Umbilical cord (tissue), 2 donors: ENCODE measurements around the gene GNGT1. TPM values are rescaled to one million over a fixed set of nuclear protein-coding genes. Genes with fewer than 3 reads are reported as not detected.
"Not testable (repeated sequence)": the region's sequence is repeated elsewhere in the genome, so short reads cannot be mapped to it uniquely, and the experiment has no call there.

ENCODE experiments used
- DNase-seq: peaks from one replicate; pipeline ENCODE4 v3.0.0-alpha.2; 2015; ENCODE audit warnings: low spot score
- total RNA-seq: library from RNA; depleted of rRNA; stranded (reverse); fragments of >200 nt; gene quantifications from one replicate; pipeline ENCODE4 v1.2.3, GENCODE V29; 2014; ENCODE audit warnings: low replicate concordance; ENCODE audit not compliant: insufficient read depth

GNGT1 gene
- total RNA-seq, 1 donor from 2014 or later: 2.9 TPM

DNA sequence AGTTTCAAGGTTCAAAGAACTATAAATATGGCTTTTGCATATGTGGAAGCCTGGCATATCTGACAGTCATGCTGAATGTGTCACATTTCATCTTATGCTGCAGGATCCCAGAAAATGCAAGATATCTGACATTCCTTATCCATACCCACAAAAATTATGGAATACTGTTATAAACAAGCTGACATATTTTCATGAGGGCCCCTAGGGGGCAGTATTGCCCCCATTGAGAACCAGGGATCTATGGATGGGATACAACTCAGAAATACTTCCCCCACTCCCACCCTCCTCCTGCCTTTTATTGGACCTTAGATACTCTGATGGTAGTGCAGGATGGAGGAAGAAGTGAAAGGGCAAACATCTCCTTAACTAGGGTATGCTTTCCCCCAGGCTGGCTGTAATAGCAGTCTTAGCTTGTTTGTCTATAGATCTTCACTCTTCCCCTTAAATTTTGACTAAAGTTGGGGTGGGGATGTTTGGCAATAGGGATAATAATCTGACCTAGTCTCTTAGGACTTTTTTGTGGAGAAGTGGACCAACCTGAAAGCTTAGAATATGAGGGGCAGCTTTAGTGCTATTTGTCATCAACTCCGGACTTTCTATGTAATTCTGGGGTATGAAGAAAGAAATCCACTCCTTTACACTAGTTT lies 3.5 kb upstream of the GNGT1 start:
- DNase-seq: peak; percentile 42

DNA sequence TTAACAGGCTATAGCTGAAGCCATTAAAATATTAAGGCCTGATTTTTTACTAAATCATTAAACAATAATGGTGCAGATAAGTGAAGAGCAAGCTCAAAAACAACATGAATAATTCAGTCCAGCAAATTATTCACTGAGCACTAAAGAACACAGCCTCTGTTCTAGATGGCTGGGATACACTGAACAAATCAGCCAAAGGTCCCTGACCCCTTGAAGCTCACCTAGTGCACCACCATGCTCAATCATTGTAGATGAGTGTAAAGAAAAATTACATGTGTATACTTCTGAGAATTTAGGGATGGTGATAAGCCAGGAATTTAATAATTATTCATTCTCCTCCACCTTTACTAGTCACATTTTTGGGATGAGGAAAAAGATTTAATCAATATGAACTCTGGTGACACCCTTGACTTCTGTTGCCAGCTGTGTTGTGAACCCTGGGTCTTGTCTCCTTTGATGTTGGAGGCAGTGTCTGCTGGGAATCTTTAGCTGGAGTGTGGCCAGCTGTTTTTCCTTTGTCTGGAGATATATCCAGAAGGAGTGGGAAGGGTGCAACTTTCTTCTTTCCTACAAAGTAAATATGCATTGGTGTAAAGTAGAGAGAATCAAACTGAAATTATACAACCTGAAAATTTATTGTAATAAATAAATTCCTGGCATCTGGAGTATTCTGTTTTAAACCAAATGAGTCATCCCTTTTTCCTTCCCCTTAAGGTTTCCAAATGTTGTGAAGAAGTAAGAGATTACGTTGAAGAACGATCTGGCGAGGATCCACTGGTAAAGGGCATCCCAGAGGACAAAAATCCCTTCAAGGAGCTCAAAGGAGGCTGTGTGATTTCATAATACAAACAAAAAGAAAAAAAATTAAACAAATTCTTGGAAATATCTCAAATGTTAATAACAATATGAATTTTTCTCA lies 4.0 kb downstream of the GNGT1 start:
- DNase-seq: peak; percentile 92

DNA sequence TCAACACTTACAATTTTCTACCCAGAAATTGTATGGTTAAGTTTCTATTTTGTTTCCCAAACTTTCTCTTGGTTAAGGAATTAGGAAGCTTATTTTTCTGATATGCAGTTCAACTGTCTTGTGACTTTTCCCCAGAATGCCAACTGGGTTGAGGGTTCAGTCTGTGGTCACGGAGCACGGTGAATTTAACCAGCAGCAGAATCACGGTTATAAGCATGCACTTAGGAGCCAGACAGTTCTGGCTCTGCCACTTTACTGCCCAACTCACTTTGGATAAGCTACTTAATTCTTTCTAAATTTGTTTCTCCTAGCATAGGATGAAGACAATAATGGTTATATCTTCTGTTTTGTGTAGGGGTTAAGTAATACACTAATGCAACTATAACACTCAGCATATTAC lies 4.9 kb downstream of the GNGT1 start:
- DNase-seq: not testable (repeated sequence)

DNA sequence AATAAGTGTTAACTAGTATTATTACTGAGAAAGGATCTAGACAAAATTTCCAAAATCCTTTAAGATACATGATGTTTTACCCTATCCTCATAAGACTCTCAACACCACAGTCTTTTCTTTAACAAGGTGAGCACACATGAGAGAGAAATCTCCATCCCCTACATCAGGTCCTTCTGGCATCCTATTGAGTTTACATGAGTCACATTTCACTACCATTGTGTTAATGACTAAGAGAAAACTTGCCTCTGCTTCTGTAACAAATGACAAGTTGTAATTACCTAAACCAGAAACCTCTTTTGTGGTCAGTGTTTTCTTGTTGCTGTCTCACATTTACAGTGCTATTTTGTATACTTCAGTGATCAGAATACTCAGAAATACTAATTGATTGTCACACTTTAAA lies 5.3 kb downstream of the GNGT1 start:
- not testable (repeated sequence) for DNase-seq

GRCh38 chr7:93913197-93913596 lies 6.8 kb downstream of the GNGT1 start:
- DNase-seq: no peak

DNA sequence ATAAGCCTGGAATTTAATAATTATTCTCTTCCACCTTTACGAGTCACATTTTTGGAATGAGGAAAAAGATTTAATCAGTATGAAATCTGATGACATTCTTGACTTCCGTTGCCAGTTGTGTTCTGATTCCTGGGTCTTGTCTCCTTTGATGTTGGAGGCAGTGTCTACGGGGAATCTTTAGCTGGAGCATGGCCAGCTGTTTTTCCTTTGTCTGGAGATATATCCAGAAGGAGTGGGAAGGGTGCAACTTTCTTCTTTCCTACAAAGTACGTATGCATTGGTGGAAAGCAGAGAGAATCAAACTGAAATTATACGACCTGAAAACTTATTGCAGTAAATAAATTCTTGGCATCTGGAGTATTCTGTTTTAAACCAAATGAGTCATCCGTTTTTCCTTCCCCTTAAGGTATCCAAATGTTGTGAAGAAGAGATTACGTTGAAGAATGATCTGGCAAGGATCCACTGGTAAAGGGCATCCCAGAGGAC lies 8.3 kb downstream of the GNGT1 start:
- DNase-seq: peak; percentile 83

DNA sequence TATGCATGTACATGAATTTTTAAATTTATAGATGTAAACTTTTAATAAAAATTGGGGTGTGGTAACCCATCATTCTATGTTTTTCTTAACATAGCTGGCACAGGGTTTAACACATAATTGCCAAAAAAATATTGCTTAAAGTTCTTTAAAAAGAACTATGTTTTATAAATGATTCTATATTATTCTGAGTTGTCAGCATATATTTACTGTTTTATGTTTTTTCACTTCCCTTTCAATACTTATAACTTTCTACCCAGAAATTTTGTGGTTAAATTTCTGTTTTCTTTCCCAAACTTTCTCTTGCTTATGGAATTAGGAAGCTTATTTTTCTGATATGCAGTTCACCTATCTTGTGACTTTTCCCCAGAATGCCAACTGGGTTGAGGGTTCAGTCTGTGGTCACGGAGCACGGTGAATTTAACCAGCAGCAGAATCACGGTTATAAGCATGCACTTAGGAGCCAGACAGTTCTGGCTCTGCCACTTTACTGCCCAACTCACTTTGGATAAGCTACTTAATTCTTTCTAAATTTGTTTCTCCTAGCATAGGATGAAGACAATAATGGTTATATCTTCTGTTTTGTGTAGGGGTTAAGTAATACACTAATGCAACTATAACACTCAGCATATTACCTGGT lies 9.0 kb downstream of the GNGT1 start:
- DNase-seq: not testable (repeated sequence)

- not testable (repeated sequence) for DNase-seq
These were observed 9.5 kb downstream of the GNGT1 start for GRCh38 chr7:93915888-93916287.

DNA sequence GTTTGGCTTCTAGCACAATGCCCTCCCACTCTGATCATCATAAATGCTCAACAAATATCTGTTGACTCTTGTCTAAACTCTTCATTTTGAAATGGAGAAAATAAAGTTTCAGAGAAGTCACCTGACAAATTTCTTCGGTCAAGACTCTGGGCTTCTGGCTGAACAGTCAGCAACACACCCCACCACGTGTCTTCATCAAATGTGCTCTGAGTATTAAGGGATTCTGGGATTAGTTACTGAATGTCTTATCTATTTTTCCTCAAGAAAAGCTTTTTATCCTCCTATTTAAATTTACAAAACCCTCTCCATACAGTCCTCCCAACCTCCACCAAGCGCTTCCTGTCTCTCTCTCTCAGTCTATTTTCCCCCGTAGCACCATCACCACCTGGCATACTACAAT lies 9.9 kb downstream of the GNGT1 start:
- peak; percentile 86 for DNase-seq

GRCh38 chr7:93920496-93921182 lies 14.3 kb downstream of the GNGT1 start:
- DNase-seq: peak; percentile 51

GRCh38 chr7:93921186-93921585 lies 14.8 kb downstream of the GNGT1 start:
- peak; percentile 31 for DNase-seq

- peak; percentile 80 for DNase-seq
These were observed 15.5 kb downstream of the GNGT1 start, which contains the start of gene GNG11 for GRCh38 chr7:93921607-93922566. Gene GNG11, plus strand, starts transcription at chr7:93921735. Its CDS starts 403 bp downstream, at chr7:93922138.

GRCh38 chr7:93923296-93923695 lies 16.9 kb downstream of the GNGT1 start:
- no peak for DNase-seq

GRCh38 chr7:93923942-93924341 lies 17.6 kb downstream of the GNGT1 start:
- DNase-seq: no peak

DNA sequence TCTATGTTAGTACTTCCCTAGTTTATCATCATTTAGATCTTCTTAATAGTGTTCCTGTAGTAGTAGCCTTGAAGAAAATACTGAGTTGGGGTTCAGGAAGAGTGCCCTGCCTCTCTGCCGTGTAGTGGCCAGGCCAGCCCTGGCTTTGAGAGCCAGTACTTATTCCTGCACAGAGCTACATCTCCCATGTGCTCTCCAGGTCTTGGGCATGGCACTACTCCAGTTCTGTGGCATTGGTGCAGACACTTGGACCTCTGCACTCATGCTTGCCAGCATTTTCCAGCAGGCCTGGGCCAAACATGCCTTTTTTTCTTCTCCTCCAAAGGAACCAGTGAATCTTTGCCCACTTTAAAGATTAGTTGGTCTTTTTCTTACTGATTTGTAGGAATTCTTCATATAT lies 20.4 kb downstream of the GNGT1 start:
- no peak for DNase-seq

GRCh38 chr7:93927585-93927984 lies 21.2 kb downstream of the GNGT1 start:
- DNase-seq: peak; percentile 68

- no peak for DNase-seq
These were observed 25.3 kb downstream of the GNGT1 start for GRCh38 chr7:93931655-93932054.

DNA sequence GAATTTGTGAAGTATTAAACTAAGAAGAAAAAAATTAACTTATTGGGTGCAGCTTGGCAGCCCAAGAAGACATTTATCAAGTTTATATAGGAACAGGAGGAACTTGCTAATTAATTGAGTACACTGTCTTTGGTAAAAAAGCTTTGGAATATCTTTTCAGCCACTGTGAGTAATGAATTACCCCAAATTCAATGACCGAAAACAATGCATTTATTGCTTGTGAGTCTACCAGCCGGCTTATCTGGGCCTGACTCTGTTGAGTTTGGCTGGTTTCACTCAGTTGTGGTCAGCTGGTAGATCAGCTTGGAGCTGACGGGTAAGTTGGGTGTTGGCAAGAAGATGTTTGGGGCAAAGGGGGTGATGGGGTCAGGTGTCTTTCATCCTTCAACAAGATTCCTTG lies 26.8 kb downstream of the GNGT1 start:
- DNase-seq: no peak

- DNase-seq: no peak
These were observed 28.7 kb downstream of the GNGT1 start for GRCh38 chr7:93935102-93935501.

DNA sequence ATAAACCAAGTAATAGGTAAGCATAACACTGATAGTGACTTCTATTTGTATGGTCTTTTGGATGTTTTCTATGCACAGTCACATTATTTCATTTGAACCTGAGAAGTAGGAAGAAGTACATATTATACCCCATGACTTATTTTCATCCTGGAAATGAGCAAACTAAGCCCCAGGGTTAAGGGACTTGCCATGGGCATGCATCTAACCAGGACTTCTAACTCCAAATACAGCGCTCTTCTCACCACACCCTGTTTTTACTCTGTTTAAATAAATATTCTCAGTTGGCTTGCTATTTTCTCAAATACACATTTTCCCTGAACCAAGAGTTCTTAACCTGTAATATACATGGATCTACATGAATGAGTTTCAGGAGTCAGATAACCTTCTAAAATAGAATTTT lies 31.5 kb downstream of the GNGT1 start:
- no peak for DNase-seq
